ENCODE results near the gene NOC2L.

DNA sequence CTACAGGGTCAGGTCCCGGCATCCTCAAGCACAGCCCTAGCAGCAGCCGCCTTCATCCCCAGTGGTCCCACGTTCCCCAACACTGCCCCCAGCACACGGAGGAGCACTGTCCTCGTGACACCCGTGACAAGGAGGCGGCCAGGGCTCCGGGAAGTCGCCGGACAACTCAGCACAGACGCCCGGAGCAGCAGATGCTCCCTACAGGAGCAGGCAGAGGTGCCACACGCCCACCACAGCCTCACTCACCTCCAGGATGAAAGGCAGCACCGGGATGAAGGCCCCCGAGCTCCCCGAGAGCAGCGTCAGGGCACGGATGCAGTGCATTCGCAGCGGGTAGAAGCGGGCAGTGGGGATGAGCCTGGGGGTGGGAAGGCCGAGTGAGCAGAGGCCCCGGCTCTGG, 8.2 kb downstream of the NOC2L start:
- TF ChIP-seq RCOR1 (IDR thresholded peaks at IDR 0.05; ENCODE audit: low read depth, low read length), result no peak
- TF ChIP-seq, protein P1, sequence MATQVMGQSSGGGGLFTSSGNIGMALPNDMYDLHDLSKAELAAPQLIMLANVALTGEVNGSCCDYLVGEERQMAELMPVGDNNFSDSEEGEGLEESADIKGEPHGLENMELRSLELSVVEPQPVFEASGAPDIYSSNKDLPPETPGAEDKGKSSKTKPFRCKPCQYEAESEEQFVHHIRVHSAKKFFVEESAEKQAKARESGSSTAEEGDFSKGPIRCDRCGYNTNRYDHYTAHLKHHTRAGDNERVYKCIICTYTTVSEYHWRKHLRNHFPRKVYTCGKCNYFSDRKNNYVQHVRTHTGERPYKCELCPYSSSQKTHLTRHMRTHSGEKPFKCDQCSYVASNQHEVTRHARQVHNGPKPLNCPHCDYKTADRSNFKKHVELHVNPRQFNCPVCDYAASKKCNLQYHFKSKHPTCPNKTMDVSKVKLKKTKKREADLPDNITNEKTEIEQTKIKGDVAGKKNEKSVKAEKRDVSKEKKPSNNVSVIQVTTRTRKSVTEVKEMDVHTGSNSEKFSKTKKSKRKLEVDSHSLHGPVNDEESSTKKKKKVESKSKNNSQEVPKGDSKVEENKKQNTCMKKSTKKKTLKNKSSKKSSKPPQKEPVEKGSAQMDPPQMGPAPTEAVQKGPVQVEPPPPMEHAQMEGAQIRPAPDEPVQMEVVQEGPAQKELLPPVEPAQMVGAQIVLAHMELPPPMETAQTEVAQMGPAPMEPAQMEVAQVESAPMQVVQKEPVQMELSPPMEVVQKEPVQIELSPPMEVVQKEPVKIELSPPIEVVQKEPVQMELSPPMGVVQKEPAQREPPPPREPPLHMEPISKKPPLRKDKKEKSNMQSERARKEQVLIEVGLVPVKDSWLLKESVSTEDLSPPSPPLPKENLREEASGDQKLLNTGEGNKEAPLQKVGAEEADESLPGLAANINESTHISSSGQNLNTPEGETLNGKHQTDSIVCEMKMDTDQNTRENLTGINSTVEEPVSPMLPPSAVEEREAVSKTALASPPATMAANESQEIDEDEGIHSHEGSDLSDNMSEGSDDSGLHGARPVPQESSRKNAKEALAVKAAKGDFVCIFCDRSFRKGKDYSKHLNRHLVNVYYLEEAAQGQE (IDR thresholded peaks at IDR 0.05), result no peak
- TF ChIP-seq SMC3 (IDR thresholded peaks at IDR 0.05), result no peak

Measured in A549 (cell line).